ENCODE measurements around the gene RC3H2.
"Not testable (repeated sequence)": the region's sequence is repeated elsewhere in the genome, so short reads cannot be mapped to it uniquely, and the experiment has no call there.

RC3H2 gene

GRCh38 chr9:122815544-122815943, 89.6 kb downstream of the RC3H2 start:
- Mint-ChIP-seq H3K9me3 (no peaks in the 10 kb centered on the region), H3K4me1 (no peaks in the 10 kb centered on the region), H3K27me3 (ENCODE audit: low read depth) (peaks cover 4% of the 10 kb centered on the region), H3K4me3 (no peak overlapping the region), H3K36me3 (ENCODE audit: low read depth) (peaks cover 23% of the 10 kb centered on the region), H3K27ac (no peak overlapping the region)
- no peak for TF ChIP-seq CTCF (IDR thresholded peaks at IDR 0.05; ENCODE audit: unreplicated experiment in 3 of 3)

- Mint-ChIP-seq H3K4me1 (no peaks in the 10 kb centered on the region), H3K9me3 (no peaks in the 10 kb centered on the region), H3K27ac (no peak overlapping the region), H3K36me3 (ENCODE audit: low read depth) (peaks cover 17% of the 10 kb centered on the region), H3K27me3 (ENCODE audit: low read depth) (peaks cover 4% of the 10 kb centered on the region), H3K4me3 (no peak overlapping the region)
- TF ChIP-seq CTCF (IDR thresholded peaks at IDR 0.05; ENCODE audit: unreplicated experiment in 3 of 3): no peak
These were observed 90.6 kb downstream of the RC3H2 start for GRCh38 chr9:122814545-122814944.

GRCh38 chr9:122812736-122813135, 92.4 kb downstream of the RC3H2 start:
- H3K27me3 Mint-ChIP-seq (ENCODE audit: low read depth): peaks cover 7% of the 10 kb centered on the region
- H3K27ac Mint-ChIP-seq: no peak overlapping the region
- no peaks in the 10 kb centered on the region for H3K4me1 Mint-ChIP-seq
- no peak overlapping the region for H3K4me3 Mint-ChIP-seq
- peaks cover 17% of the 10 kb centered on the region for H3K36me3 Mint-ChIP-seq (ENCODE audit: low read depth)
- TF ChIP-seq CTCF (IDR thresholded peaks at IDR 0.05; ENCODE audit: unreplicated experiment in 3 of 3): no peak
- no peaks in the 10 kb centered on the region for H3K9me3 Mint-ChIP-seq

- no peaks in the 10 kb centered on the region for H3K9me3 Mint-ChIP-seq
- no peaks in the 10 kb centered on the region for H3K4me1 Mint-ChIP-seq
- TF ChIP-seq CTCF (IDR thresholded peaks at IDR 0.05; ENCODE audit: unreplicated experiment in 3 of 3): peak; percentile 70 to 76 (median 74)
- H3K4me3 Mint-ChIP-seq: no peak overlapping the region
- peaks cover 7% of the 10 kb centered on the region for H3K27me3 Mint-ChIP-seq (ENCODE audit: low read depth)
- H3K27ac Mint-ChIP-seq: no peak overlapping the region
- peaks cover 8% of the 10 kb centered on the region for H3K36me3 Mint-ChIP-seq (ENCODE audit: low read depth)
These were observed 94.7 kb downstream of the RC3H2 start for GRCh38 chr9:122810306-122810946.

GRCh38 chr9:122809261-122809660, 95.9 kb downstream of the RC3H2 start:
- H3K36me3 Mint-ChIP-seq (ENCODE audit: low read depth); H3K4me3 Mint-ChIP-seq; H3K9me3 Mint-ChIP-seq; H3K4me1 Mint-ChIP-seq; H3K27me3 Mint-ChIP-seq (ENCODE audit: low read depth): not testable (repeated sequence)
- peak overlapping the region in 1 of 3 experiments; percentile 26 for H3K27ac Mint-ChIP-seq

GRCh38 chr9:122808141-122808540, 97.0 kb downstream of the RC3H2 start:
- no peaks in the 10 kb centered on the region for H3K4me1 Mint-ChIP-seq
- no peak overlapping the region for H3K27ac Mint-ChIP-seq

More at GRCh38 chr9:122808141-122808540, 97.0 kb downstream of the RC3H2 start:
- no peaks in the 10 kb centered on the region for H3K36me3 Mint-ChIP-seq (ENCODE audit: low read depth)
- no peaks in the 10 kb centered on the region for H3K9me3 Mint-ChIP-seq
- no peak for TF ChIP-seq CTCF (IDR thresholded peaks at IDR 0.05; ENCODE audit: unreplicated experiment in 3 of 3)
- peaks cover 3% of the 10 kb centered on the region for H3K27me3 Mint-ChIP-seq (ENCODE audit: low read depth)
- H3K4me3 Mint-ChIP-seq: no peak overlapping the region

Measured in nephron (organoid).